A673 (cell line): ENCODE results near the gene BTRC. TPM values are rescaled to one million over a fixed set of nuclear protein-coding genes. Genes with fewer than 3 reads are reported as not detected.

Experiments
- BruUV-seq: library from RNA; stranded (reverse); fragments of 400-500 nt; replicated peaks from 2 replicates; lab custom pipeline; 2021; lab: Mats Ljungman, UMichigan
- CTCF ChIA-PET: fragments of 300-600 bp; sonication (Branson Sonifier 250); formaldehyde crosslinking; loops from one replicate; lab custom pipeline; 2022; ENCODE audit warnings: antibody characterized with exemption; lab: Charles Lee
- POLR2A ChIA-PET: fragments of 300-600 bp; sonication (Branson Sonifier 250); formaldehyde crosslinking; loops from one replicate; lab custom pipeline; 2022; ENCODE audit warnings: antibody characterized with exemption; ENCODE audit not compliant: low non-redundant PET; lab: Charles Lee
- DNase-seq: peaks from one replicate; pipeline ENCODE4 v3.0.0-alpha.2; 2015; ENCODE audit warnings: low spot score
- H3K27ac ChIP-seq: fragments of 200-600 bp; sonication (generic); 2 replicates; pipeline ENCODE4 v1.5.1; 2016; ENCODE audit warnings: mixed run types, low read depth, mild to moderate bottlenecking, mixed read lengths, antibody characterized with exemption, low read length; ENCODE audit not compliant: poor library complexity, severe bottlenecking
- H3K27me3 ChIP-seq: fragments of 200-600 bp; sonication (generic); replicated peaks from 2 replicates; pipeline ENCODE4 v1.6.1; 2017; ENCODE audit warnings: mixed run types, low read depth, mild to moderate bottlenecking, mixed read lengths, antibody characterized with exemption, low read length; ENCODE audit not compliant: insufficient read depth, poor library complexity
- H3K36me3 ChIP-seq: fragments of 200-600 bp; sonication (generic); 2 replicates; pipeline ENCODE4 v1.6.1; 2016; ENCODE audit warnings: mixed run types, mild to moderate bottlenecking, mixed read lengths, antibody characterized with exemption, low read length; ENCODE audit not compliant: insufficient read depth, poor library complexity, severe bottlenecking
- H3K4me1 ChIP-seq: fragments of 200-600 bp; sonication (generic); 2 replicates; pipeline ENCODE4 v1.6.1; 2017; ENCODE audit warnings: mixed run types, mild to moderate bottlenecking, mixed read lengths, antibody characterized with exemption, low read length; ENCODE audit not compliant: insufficient read depth, poor library complexity, severe bottlenecking
- H3K4me3 ChIP-seq: fragments of 200-600 bp; sonication (generic); 2 replicates; pipeline ENCODE4 v1.5.1; 2016; ENCODE audit warnings: low read depth, mixed run types, mild to moderate bottlenecking, mixed read lengths, low read length; ENCODE audit not compliant: poor library complexity, severe bottlenecking
- H3K9me3 ChIP-seq: fragments of 200-600 bp; sonication (generic); 2 replicates; pipeline ENCODE4 v1.6.1; 2016; ENCODE audit warnings: mixed run types, low read depth, mild to moderate bottlenecking, mixed read lengths, antibody characterized with exemption, low read length; ENCODE audit not compliant: poor library complexity, severe bottlenecking
- EZH2 ChIP-seq: fragments of 200-600 bp; sonication (generic); IDR thresholded peaks from 2 replicates; pipeline ENCODE4 v1.6.1; 2017; ENCODE audit warnings: borderline replicate concordance, low read depth, mild to moderate bottlenecking, mixed read lengths, antibody characterized with exemption, low read length; ENCODE audit not compliant: poor library complexity, severe bottlenecking
- intact Hi-C: fragments of 100-400 bp; cut with micrococcal nuclease; formaldehyde crosslinking; loops from one replicate; pipeline ENCODE4 v1.10.0; 2022; ENCODE audit not compliant: unreplicated experiment
- total RNA-seq: library from RNA; stranded (reverse); gene quantifications from 2 replicates; pipeline ENCODE4 v1.2.3, GENCODE V29; 2021
- TF ChIP-seq, protein P1 (sequence below): fragments of 300-800, 200-600 bp; sonication (generic); conservative IDR thresholded peaks from 2 replicates; pipeline ENCODE4 v1.5.1; 2017; ENCODE audit warnings: low read depth, mild to moderate bottlenecking, antibody characterized with exemption, low read length, moderate library complexity, mixed read lengths

The BTRC gene
- total RNA-seq, 1 experiment from 2014 or later: 22.6 TPM

DNA sequence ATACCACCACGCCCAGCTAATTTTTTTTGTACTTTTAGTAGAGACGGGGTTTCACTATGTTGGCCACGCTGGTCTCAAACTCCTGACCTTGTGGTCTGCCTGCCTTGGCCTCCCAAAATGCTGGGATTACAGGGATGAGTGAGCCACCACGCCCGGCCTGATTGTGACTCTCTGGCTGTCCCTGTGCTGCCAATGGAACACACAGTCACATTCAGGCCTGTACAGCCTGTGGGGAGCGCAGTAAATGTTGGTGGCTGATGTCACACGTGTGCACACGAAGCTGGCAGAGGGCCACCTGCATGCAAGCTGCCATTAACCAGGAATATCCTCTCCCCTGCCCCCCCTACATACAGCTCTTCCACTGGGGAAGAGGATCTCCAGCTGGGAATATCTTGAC is 212.0 kb downstream of the BTRC start:
- intact Hi-C loops: no loop called here
- H3K27ac ChIP-seq: no peak overlapping the region
- TF ChIP-seq, protein P1, sequence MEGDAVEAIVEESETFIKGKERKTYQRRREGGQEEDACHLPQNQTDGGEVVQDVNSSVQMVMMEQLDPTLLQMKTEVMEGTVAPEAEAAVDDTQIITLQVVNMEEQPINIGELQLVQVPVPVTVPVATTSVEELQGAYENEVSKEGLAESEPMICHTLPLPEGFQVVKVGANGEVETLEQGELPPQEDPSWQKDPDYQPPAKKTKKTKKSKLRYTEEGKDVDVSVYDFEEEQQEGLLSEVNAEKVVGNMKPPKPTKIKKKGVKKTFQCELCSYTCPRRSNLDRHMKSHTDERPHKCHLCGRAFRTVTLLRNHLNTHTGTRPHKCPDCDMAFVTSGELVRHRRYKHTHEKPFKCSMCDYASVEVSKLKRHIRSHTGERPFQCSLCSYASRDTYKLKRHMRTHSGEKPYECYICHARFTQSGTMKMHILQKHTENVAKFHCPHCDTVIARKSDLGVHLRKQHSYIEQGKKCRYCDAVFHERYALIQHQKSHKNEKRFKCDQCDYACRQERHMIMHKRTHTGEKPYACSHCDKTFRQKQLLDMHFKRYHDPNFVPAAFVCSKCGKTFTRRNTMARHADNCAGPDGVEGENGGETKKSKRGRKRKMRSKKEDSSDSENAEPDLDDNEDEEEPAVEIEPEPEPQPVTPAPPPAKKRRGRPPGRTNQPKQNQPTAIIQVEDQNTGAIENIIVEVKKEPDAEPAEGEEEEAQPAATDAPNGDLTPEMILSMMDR: no peak
- no peak for TF ChIP-seq EZH2
- H3K27me3 ChIP-seq: peaks cover 6% of the 10 kb centered on the region
- ChIA-PET POLR2A (no interaction called here), CTCF (no interaction called here)
- no peak overlapping the region for H3K4me3 ChIP-seq
- BruUV-seq: no TSS peak
- no peaks in the 10 kb centered on the region for H3K9me3 ChIP-seq
- peaks cover 15% of the 10 kb centered on the region for H3K4me1 ChIP-seq
- no peaks in the 10 kb centered on the region for H3K36me3 ChIP-seq
- DNase-seq: no peak

DNA sequence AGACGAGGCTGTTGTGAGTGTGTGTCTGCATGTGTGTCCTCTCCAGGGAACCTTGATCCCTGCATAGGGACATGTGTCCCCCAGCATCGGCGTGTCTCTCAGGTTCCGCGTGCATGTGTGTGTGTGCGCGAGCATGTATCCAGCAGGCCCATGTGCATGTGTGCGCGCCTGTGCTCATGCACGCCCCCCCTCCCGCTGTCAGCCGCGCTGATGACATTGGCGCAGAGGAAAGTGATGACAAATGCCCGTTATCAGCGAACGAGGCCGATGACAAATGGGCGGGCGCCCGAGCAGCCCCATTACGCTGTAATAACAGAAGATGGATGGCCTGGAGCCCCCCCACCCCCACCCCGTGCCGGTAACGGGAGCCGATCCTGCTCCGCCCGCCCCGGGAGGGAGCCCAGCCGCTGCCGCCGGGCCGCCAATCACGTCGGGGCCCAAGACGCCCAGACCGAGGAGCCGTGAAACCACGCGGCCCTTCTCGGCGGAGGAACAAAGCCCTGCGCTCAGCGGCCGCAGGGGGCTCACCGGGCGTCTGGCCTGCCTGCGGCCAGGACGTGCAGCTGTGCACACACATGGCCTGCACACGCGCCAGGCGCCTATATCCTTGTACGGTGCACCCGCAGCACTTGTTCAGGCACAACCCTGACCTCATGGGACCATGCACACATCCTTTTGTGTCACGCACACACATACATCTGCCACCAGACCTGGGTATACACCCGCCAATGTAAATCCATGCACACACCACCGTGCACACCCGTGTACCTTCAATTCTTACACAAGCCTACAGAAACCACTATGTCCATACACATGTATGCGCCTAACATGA is 212.6 kb downstream of the BTRC start:
- Histone ChIP-seq H3K4me3 (no peak overlapping the region), H3K9me3 (no peaks in the 10 kb centered on the region), H3K27me3 (peaks cover 6% of the 10 kb centered on the region), H3K4me1 (peaks cover 15% of the 10 kb centered on the region), H3K27ac (no peak overlapping the region), H3K36me3 (no peaks in the 10 kb centered on the region)
- ChIA-PET POLR2A (no interaction called here), CTCF (no interaction called here)
- intact Hi-C loops: no loop called here
- no TSS peak for BruUV-seq
- no peak for TF ChIP-seq EZH2
- TF ChIP-seq, protein P1: no peak
- peak; percentile 39 for DNase-seq

GRCh38 chr10:101567165-101568006 is 213.4 kb downstream of the BTRC start:
- no TSS peak for BruUV-seq
- H3K4me1 ChIP-seq: peaks cover 15% of the 10 kb centered on the region
- POLR2A ChIA-PET: no interaction called here
- CTCF ChIA-PET: no interaction called here
- no peaks in the 10 kb centered on the region for H3K9me3 ChIP-seq
- no peaks in the 10 kb centered on the region for H3K36me3 ChIP-seq
- H3K4me3 ChIP-seq: no peak overlapping the region
- no peak for DNase-seq
- peaks cover 6% of the 10 kb centered on the region for H3K27me3 ChIP-seq
- intact Hi-C loops: no loop called here
- no peak overlapping the region for H3K27ac ChIP-seq
- TF ChIP-seq, protein P1: no peak
- TF ChIP-seq EZH2: no peak
